HL-60 (cell line): ENCODE results near the gene RASA2.

Experiments used
- DNase-seq, 2 experiments: peaks; one replicate each; pipeline ENCODE4 v3.0.0-alpha.2; 2010 to 2020; ENCODE audit warnings: low read depth in 1 of 2, low spot score in 1 of 2
- H3K27ac ChIP-seq: fragments of 250-450 bp; sonication (Bioruptor Pico); replicated peaks from 2 replicates; pipeline ENCODE4 v1.5.1; 2020; ENCODE audit warnings: mild to moderate bottlenecking, moderate library complexity
- H3K27me3 ChIP-seq: fragments of 250-450 bp; sonication (Bioruptor Pico); 2 replicates; pipeline ENCODE4 v1.5.1; 2021; ENCODE audit warnings: mild to moderate bottlenecking, moderate library complexity; ENCODE audit not compliant: insufficient read depth, poor library complexity, severe bottlenecking
- H3K4me3 ChIP-seq: replicated peaks from 2 replicates; pipeline ENCODE4 v1.5.1; 2011; ENCODE audit warnings: mild to moderate bottlenecking, control low read depth, low read length; ENCODE audit not compliant: insufficient read depth
- CTCF ChIP-seq: IDR thresholded peaks from one replicate; pipeline ENCODE4 v1.5.1; 2011; ENCODE audit warnings: low read length, control low read depth, inconsistent platforms; ENCODE audit not compliant: insufficient read depth
- GABPA ChIP-seq: IDR thresholded peaks from 2 replicates; pipeline ENCODE4 v1.6.1; 2012; ENCODE audit warnings: low read depth
- POLR2AphosphoS5 ChIP-seq: IDR thresholded peaks from 2 replicates; pipeline ENCODE4 v1.6.1; 2012; ENCODE audit warnings: low read depth
- REST ChIP-seq: IDR thresholded peaks from 2 replicates; pipeline ENCODE4 v1.6.1; 2012; ENCODE audit warnings: low read depth; ENCODE audit not compliant: insufficient replicate concordance
- SPI1 ChIP-seq: IDR thresholded peaks from 2 replicates; pipeline ENCODE4 v1.6.1; 2012; ENCODE audit warnings: low read depth, mild to moderate bottlenecking, borderline replicate concordance

The RASA2 gene

GRCh38 chr3:141610939-141611338 lies 124.1 kb downstream of the RASA2 start:
- Histone ChIP-seq H3K27ac (no peak overlapping the region), H3K27me3 (no peaks in the 10 kb centered on the region), H3K4me3 (no peak overlapping the region)
- no peak for DNase-seq
- TF ChIP-seq GABPA, result no peak
- no peak for TF ChIP-seq CTCF
- TF ChIP-seq REST, result no peak
- TF ChIP-seq POLR2AphosphoS5, result no peak
- TF ChIP-seq SPI1, result no peak

GRCh38 chr3:141618103-141618910 lies 131.5 kb downstream of the RASA2 start:
- no peak for DNase-seq
- TF ChIP-seq SPI1 (no peak), CTCF (no peak), REST (no peak), GABPA (no peak), POLR2AphosphoS5 (no peak)

GRCh38 chr3:141618938-141619337 lies 132.1 kb downstream of the RASA2 start:
- TF ChIP-seq CTCF (no peak), GABPA (no peak), SPI1 (no peak), REST (no peak)
- no peak overlapping the region for H3K4me3 ChIP-seq

More at GRCh38 chr3:141618103-141618910, 131.5 kb downstream of the RASA2 start:
- no peaks in the 10 kb centered on the region for H3K27me3 ChIP-seq
- no peak overlapping the region for H3K27ac ChIP-seq
- no peak overlapping the region for H3K4me3 ChIP-seq

More at GRCh38 chr3:141618938-141619337, 132.1 kb downstream of the RASA2 start:
- DNase-seq, result no peak
- H3K27ac ChIP-seq, result no peak overlapping the region
- H3K27me3 ChIP-seq, result no peaks in the 10 kb centered on the region
